CD4-positive, alpha-beta T cell treated with Interleukin-15 for 4 hours (primary cell): ENCODE data around the gene SH3RF1.

Source experiments
- DNase-seq: peaks from one replicate; pipeline ENCODE4 v3.0.0-alpha.2; 2020; ENCODE audit warnings: low spot score

The SH3RF1 gene

DNA sequence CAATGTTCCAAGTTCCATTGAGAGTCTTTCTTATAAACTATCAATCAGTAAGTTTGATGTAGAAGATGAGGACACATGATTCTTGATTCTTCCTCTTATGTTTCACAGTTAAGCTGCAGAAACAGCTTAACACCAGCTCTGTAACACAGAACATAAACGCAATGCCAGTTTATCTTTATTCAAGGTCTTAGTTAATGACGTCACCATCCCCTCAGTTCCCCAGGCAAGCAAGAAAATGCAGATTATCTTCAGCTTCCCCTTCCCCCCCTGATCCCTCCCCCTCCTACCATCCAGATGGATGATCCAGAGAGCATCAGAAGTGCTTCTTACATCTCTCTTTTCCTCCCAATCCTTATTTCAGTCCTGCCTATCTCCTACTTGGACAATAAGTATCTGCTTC lies 4.4 kb upstream of the SH3RF1 start:
- no peak for DNase-seq

DNA sequence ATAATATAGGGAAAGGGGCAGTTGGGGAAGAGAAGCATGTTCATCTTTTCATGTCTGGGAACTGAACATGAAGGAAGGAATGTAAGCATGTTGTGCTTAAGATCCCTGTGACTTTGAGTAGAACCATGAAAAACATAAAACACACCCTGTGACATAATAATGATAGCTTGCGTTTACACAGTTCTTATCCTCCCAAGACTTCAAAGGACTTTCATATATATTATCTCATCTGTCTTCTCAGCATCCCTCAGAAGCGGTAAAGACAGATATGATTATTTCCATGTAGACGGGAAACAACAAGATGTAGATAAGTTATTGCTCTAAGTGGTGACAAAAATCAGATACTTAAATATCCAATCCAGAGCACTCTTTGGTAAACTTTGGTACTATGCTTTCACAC lies 3.3 kb upstream of the SH3RF1 start:
- no peak for DNase-seq

DNA sequence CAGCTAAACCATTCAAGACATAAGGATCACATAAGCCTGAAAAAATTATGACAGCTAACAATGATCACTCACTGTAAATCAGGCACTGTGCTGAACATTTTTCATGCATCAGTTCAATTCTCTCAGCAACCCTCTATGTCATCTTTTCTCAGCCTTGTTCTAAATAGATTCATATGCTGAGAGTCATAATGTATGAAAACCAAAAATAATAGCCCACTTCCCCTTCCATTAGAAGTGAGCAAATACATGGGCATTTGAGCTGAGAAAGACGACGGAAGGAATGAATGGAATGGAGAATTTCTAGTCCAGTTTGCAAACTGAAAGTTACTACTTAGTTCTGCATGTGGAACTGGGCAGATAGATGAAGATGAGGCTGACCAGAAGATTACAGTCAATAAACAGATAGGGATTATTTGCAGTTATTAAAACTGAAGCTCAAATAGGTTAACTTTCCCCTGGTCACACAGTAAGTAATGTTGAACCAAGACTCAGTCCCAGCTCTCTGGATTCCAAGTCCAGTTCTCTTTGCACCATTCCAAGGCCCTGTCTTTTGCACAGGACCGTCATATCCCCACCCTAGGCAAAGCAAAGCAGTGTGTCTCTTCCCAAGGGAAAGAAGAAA lies 1.6 kb upstream of the SH3RF1 start:
- DNase-seq, result no peak

DNA sequence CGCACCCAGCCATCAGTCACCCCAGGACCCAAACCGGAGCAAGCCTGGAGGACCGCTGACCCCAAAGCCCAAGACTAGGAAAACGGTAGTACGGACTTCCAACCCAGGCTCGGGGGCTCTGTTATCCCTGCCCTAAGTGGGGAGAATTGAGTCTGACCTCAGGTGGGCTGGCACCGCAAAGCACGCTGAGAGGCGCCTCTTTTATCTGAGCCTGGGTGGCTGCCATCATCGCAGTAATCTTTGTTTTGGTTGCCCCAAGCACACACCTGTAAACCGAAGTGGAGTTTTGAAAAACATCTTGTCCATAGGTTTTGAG lies 894 bp upstream of the SH3RF1 start:
- DNase-seq, result no peak

- DNase-seq, result no peak
These were observed 593 bp downstream of the SH3RF1 start for GRCh38 chr4:169269916-169270809.

DNA sequence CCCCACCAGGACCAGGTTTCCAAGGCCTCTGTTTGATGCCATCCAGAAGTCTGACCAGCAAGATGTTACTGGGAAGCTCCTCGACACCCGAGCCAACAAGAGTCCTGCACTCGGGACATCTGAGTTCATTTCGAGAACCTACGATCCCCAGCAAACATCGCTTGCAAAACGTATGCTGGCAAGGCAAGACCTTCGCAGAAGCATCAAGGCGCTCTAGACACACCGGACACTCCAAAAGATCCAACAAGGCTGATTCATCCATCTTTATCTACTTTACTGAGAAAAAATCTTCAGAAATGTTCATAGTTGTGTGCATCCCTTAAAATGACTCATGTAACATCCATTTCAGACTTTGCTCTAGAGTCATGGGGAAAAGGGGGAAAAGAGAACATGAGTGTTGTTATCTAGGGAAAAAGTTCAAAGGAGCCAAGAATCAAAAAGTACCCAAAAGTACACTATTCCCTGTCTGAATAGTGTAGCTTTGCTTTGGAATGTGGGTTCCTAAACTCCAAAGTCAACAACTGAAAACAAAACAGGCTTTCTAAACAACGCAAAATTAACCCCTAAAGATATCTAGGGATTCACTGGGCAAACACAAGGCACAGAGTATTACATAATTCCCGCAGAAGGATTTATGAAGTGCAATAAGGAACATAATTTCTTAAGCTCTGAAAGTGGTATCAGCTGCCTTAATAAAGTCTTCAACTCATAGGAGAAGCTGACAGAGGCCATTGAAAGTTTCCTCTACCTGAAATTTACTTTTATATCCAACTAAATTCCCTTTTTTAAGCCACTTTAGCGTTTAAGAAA lies 1.6 kb downstream of the SH3RF1 start:
- no peak for DNase-seq

GRCh38 chr4:169267070-169267469 lies 3.7 kb downstream of the SH3RF1 start:
- no peak for DNase-seq

- DNase-seq, result no peak
These were observed 4.1 kb downstream of the SH3RF1 start for GRCh38 chr4:169266661-169267060.

GRCh38 chr4:169266081-169266480 lies 4.7 kb downstream of the SH3RF1 start:
- DNase-seq, result no peak

DNA sequence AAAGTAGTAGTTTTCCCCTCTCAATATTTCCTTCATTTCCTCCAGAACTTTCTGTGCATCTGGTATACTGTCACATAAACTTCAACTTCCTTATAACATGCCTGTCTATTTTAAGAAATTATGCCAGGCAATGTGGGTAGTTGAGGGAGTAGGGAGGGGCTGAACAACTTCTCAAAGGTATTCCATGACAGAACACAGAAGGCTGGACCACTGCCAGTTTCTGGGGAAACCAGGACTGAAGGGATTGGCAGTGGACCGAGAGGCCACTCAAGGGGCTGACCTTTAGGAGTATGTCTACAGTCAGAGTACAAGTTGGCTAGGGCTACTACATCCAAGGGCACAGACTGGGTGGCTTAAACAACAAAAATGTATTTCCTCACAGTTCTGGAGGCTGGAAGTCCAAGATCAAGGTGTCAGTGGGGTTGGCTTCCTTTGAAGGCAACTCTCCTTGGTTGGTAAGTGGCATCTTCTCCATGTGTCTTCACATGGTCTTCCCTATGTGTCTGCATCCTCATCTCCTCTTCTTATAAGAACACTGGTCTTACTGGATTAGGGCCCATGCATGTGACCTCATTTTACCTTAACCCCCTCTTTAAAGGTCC lies 6.9 kb downstream of the SH3RF1 start:
- no peak for DNase-seq

DNA sequence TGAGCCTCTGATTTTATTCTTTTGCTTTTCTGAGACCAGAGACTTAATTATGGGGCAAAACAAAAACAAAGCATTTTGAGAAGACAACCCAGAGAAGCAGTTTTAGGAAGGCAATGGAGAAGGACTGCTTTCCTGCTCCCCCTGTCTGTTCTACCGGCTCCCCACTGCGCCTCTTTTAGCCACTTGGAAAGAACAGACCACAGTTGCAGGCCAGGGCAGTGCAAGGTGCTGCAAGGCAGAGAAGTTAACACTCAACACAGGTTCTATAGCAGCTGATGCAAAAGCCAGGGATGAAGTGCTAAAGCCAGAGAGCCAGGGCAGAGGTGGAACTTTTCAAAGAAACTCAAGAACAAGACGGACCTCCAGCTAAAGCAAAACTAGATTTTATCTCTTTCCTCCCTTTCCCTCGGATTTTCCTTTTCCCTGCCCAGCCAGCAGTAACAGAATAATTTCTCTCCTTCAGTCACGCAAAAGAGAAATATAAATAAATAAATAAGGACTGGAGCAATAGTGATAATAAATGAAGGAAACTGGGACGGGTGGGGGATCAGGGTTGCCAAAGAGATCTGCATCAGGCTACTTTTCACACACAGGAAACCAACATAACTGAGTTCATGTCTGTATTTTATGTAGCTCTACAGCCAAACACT lies 10.4 kb downstream of the SH3RF1 start:
- DNase-seq, result no peak

DNA sequence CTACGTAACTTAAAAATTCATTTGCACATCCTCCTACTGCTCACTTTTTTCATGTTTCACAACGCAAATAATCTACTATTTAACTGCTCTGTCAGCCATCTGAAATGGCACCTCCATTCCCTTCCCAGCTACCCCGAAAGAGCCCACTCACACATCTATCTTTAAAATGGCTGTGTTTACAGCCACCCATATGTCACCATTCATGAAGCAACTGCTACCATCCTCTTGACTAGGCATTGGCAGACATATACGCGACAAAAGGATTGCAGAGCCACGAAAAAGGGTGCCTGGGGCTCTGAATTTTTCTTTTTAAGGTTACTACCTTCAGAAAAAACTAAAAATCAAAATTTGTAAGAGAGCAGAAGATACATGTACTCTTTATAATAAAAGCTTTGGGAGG lies 11.5 kb downstream of the SH3RF1 start:
- DNase-seq, result no peak

GRCh38 chr4:169258141-169258540 lies 12.6 kb downstream of the SH3RF1 start:
- no peak for DNase-seq

DNA sequence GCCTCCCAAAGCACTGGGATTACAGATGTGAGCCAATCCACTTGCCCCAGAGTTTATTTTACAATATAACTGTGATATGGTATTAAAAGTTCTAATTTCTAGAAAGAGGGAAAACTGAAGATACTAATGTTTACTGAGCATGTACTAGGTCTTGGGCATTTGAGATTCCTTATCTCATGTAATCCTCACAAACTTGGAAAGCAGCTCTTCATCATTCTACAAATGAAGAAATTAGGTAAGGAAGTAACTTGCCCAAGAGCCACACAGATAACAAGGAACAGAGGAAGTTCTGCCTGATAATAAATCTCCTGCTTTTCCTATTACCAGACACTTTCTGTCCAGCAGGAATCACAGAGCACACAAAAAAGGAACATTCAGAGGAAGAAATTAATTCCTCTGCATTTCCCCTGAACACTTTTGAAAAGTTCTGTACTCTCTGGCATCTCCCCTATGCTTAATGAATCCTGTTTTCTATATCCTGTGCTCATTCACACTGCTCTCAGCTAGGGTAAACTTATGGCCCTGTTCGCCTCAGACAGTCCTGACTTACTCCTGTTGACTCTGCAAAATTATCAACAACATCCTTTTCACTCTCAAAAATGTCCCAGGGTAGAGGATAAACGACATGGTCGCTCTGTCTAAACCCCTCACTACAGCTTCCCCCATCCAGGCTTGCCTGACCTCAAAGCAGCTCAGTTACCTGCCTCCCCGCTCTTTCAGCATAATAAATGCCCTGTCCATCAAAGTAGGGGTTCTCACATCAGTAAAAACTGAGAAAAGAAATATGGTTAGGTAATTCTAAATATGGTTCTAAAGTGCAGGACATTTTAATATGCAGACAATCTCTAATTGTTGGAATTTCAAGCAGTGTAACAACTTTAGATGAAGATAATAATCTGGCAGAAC lies 13.6 kb downstream of the SH3RF1 start:
- DNase-seq, result no peak

GRCh38 chr4:169256101-169256612 lies 14.6 kb downstream of the SH3RF1 start:
- no peak for DNase-seq

DNA sequence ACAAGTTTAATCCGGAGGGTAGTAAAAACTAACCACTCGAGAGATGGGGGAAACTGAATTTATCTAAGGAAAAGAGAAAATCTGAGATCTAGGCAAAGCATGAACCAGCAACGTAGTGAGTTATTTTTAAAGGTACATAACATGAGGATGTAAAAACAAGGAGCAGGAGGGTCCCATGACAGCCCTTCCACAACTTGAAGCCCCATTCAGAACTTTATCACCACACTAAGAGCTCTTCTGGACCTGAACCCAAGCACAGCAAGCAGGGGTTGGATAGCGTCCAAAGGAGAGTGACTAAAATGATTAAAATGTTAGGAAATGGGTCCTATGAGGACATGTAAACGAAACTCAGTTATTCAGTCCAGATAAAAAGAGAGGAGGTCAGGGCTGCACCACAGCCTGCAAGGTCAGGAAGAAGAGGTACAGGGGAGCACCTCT lies 16.2 kb downstream of the SH3RF1 start:
- DNase-seq, result no peak

DNA sequence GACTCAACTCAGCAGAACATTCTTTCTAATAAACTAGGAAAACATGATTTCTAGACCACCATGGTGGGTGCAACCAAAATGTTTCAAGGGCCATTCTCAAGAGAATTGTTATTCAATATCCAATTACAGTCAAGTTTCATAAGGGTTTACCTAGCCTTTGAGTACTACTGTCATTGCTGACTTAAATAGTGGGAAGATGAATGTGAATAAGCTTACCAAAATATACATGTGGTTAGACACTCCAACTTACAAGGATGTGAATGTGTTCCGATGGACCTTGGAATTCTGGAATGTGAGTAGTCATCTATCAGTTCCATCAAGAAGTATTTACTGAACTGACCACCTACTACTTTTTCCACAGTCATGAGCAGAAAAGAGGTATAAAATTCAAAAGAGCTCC lies 16.9 kb downstream of the SH3RF1 start:
- no peak for DNase-seq

GRCh38 chr4:169253113-169253671 lies 17.6 kb downstream of the SH3RF1 start:
- no peak for DNase-seq

DNA sequence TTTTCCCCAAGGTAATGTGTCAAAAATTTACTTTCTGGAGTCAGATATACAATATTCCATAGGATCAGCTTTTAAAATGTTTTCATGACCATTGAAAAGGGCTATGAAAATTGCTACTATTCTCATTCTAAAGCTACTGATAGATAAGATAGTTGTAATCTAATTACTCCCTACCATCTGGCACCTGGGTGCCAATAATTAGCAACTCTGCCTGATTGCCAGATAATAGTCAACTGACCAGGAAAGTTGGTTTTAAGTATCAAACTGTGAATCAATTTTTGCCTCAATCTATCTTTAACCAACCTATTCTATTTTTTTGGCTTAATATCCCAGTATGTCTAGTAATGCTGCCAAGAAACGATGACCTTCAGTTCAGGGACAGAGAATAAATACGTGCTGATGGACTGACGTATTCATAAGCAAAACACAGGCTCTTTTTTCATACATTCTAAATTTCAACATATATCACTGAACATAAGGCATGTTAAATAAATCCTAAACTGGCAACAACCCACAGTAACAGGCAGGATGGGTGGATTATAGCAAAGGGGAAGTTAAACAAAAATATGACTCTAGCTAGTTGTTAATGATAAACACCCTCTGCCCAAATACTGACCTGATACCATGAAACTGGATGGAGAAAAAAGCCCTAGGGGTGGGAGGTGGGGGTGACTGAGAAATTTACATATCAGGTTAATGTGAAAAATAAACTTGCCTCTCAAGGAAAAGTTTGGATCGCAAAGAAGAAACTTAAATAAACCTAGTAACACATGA lies 18.2 kb downstream of the SH3RF1 start:
- DNase-seq, result no peak
